Stimulated activated naive CD8-positive, alpha-beta T cell treated with anti-CD3 and anti-CD28 coated beads, Interleukin-15, amount 100 ng/mL, for 72 hours (primary cell): ENCODE measurements around the gene KLF6.

Experiments used
- ATAC-seq: fragments of 150-1000 bp; cut with Tn5 transposase; 2 replicates; pipeline ENCODE4 v1.10.0; 2021; ENCODE audit warnings: mild to moderate bottlenecking, moderate library complexity
- DNase-seq, 2 donors: peaks; one replicate each; pipeline ENCODE4 v3.0.0; 2021 to 2022
- H3K27ac Mint-ChIP-seq, 2 donors: one replicate each; pipeline ENCODE4 v1.8.0; 2022; ENCODE audit warnings: mild to moderate bottlenecking in 2 of 2, mixed read lengths in 2 of 2, moderate library complexity in 2 of 2
- H3K27me3 Mint-ChIP-seq: one replicate; pipeline ENCODE4 v1.8.0; 2022; ENCODE audit warnings: mixed read lengths
- H3K4me1 Mint-ChIP-seq: one replicate; pipeline ENCODE4 v1.8.0; 2022; ENCODE audit warnings: mild to moderate bottlenecking, mixed read lengths
- H3K4me3 Mint-ChIP-seq, 2 donors: one replicate each; pipeline ENCODE4 v1.8.0; 2022; ENCODE audit warnings: mild to moderate bottlenecking in 2 of 2, mixed read lengths in 2 of 2, moderate library complexity in 1 of 2
- H3K9me3 Mint-ChIP-seq, 2 donors: one replicate each; pipeline ENCODE4 v1.8.0; 2022; ENCODE audit warnings: mixed read lengths in 2 of 2

The KLF6 gene

GRCh38 chr10:3785251-3785850 is 342 bp upstream of the KLF6 start:
- peak; percentile 83 for ATAC-seq
- peak overlapping the region; percentile 93 to 95 for H3K4me3 Mint-ChIP-seq
- H3K9me3 Mint-ChIP-seq, result peaks cover 7 to 17% of the 10 kb centered on the region in 2 donors
- no peaks in the 10 kb centered on the region for H3K27me3 Mint-ChIP-seq
- H3K27ac Mint-ChIP-seq, result peak overlapping the region; percentile 100
- peaks cover 49% of the 10 kb centered on the region for H3K4me1 Mint-ChIP-seq
- DNase-seq, result peak; percentile 99

- DNase-seq, result peak in 1 of 2 donors; percentile 53
- Mint-ChIP-seq H3K27me3 (no peaks in the 10 kb centered on the region), H3K27ac (peak overlapping the region; percentile 100), H3K4me3 (peak overlapping the region; percentile 93 to 95), H3K9me3 (peaks cover 0 to 8% of the 10 kb centered on the region in 2 donors), H3K4me1 (peaks cover 64% of the 10 kb centered on the region)
- ATAC-seq, result no peak
Observed at GRCh38 chr10:3783682-3784432, 1.2 kb downstream of the KLF6 start.

- Mint-ChIP-seq H3K27ac (peak overlapping the region; percentile 100), H3K4me3 (peak overlapping the region; percentile 93 to 95), H3K9me3 (peaks cover 0 to 7% of the 10 kb centered on the region in 2 donors), H3K4me1 (peaks cover 70% of the 10 kb centered on the region), H3K27me3 (no peaks in the 10 kb centered on the region)
- DNase-seq, result peak; percentile 68 to 86
- ATAC-seq, result peak; percentile 64
Observed at GRCh38 chr10:3783316-3783681, 1.7 kb downstream of the KLF6 start.

- ATAC-seq, result peak; percentile 35
- Mint-ChIP-seq H3K9me3 (peaks cover 0 to under 1% of the 10 kb centered on the region in 2 donors), H3K4me3 (peak overlapping the region; percentile 93 to 95), H3K27ac (peak overlapping the region; percentile 100), H3K27me3 (no peaks in the 10 kb centered on the region), H3K4me1 (peaks cover 76% of the 10 kb centered on the region)
- peak; percentile 56 to 64 for DNase-seq
Observed at GRCh38 chr10:3782451-3783315, 2.3 kb downstream of the KLF6 start.

- Mint-ChIP-seq H3K9me3 (no peaks in the 10 kb centered on the region), H3K4me1 (peaks cover 82% of the 10 kb centered on the region), H3K27me3 (no peaks in the 10 kb centered on the region), H3K4me3 (peak overlapping the region; percentile 93 to 95), H3K27ac (peak overlapping the region; percentile 100)
- ATAC-seq (no peak), DNase-seq (no peak)
Observed at GRCh38 chr10:3782146-3782450, 2.9 kb downstream of the KLF6 start.

GRCh38 chr10:3781468-3782145 is 3.4 kb downstream of the KLF6 start:
- peak overlapping the region; percentile 93 to 95 for H3K4me3 Mint-ChIP-seq
- no peaks in the 10 kb centered on the region for H3K27me3 Mint-ChIP-seq
- DNase-seq (peak in 1 of 2 donors; percentile 40), ATAC-seq (no peak)
- no peaks in the 10 kb centered on the region for H3K9me3 Mint-ChIP-seq
- peaks cover 83% of the 10 kb centered on the region for H3K4me1 Mint-ChIP-seq
- peak overlapping the region; percentile 100 for H3K27ac Mint-ChIP-seq

GRCh38 chr10:3780771-3781467 is 4.1 kb downstream of the KLF6 start:
- no peaks in the 10 kb centered on the region for H3K27me3 Mint-ChIP-seq
- H3K4me1 Mint-ChIP-seq, result peaks cover 81% of the 10 kb centered on the region
- ATAC-seq (no peak), DNase-seq (no peak)
- peak overlapping the region; percentile 93 to 95 for H3K4me3 Mint-ChIP-seq
- H3K9me3 Mint-ChIP-seq, result no peaks in the 10 kb centered on the region
- peak overlapping the region; percentile 92 to 100 for H3K27ac Mint-ChIP-seq

GRCh38 chr10:3780021-3780770 is 4.8 kb downstream of the KLF6 start:
- Mint-ChIP-seq H3K4me1 (peaks cover 84% of the 10 kb centered on the region), H3K9me3 (no peaks in the 10 kb centered on the region), H3K27me3 (no peaks in the 10 kb centered on the region), H3K27ac (peak overlapping the region; percentile 74 to 92), H3K4me3 (peak overlapping the region; percentile 93 to 95)
- DNase-seq, result no peak
- no peak for ATAC-seq

GRCh38 chr10:3779158-3779741 is 5.8 kb downstream of the KLF6 start:
- ATAC-seq, result no peak
- Mint-ChIP-seq H3K4me3 (peak overlapping the region; percentile 78 to 95), H3K9me3 (no peaks in the 10 kb centered on the region), H3K27ac (peak overlapping the region; percentile 11 to 13), H3K4me1 (peaks cover 85% of the 10 kb centered on the region), H3K27me3 (no peaks in the 10 kb centered on the region)
- no peak for DNase-seq

GRCh38 chr10:3778692-3779157 is 6.3 kb downstream of the KLF6 start:
- H3K27ac Mint-ChIP-seq, result peak overlapping the region; percentile 11 to 72
- H3K9me3 Mint-ChIP-seq, result no peaks in the 10 kb centered on the region
- peaks cover 84% of the 10 kb centered on the region for H3K4me1 Mint-ChIP-seq
- DNase-seq (no peak), ATAC-seq (no peak)
- peak overlapping the region; percentile 78 to 95 for H3K4me3 Mint-ChIP-seq
- H3K27me3 Mint-ChIP-seq, result no peaks in the 10 kb centered on the region

GRCh38 chr10:3777981-3778691 is 6.9 kb downstream of the KLF6 start:
- ATAC-seq (no peak), DNase-seq (no peak)
- Mint-ChIP-seq H3K4me1 (peaks cover 79% of the 10 kb centered on the region), H3K9me3 (no peaks in the 10 kb centered on the region), H3K27me3 (no peaks in the 10 kb centered on the region), H3K27ac (peak overlapping the region in 1 of 2 donors; percentile 27), H3K4me3 (peak overlapping the region; percentile 50 to 78)

GRCh38 chr10:3776796-3777571 is 8.0 kb downstream of the KLF6 start:
- ATAC-seq, result peak; percentile 84
- peaks cover 67% of the 10 kb centered on the region for H3K4me1 Mint-ChIP-seq

More at GRCh38 chr10:3776796-3777571, 8.0 kb downstream of the KLF6 start:
- Mint-ChIP-seq H3K9me3 (no peaks in the 10 kb centered on the region), H3K4me3 (peak overlapping the region; percentile 45 to 64), H3K27ac (peak overlapping the region; percentile 58 to 82), H3K27me3 (no peaks in the 10 kb centered on the region)
- DNase-seq, result peak in 1 of 2 donors; percentile 50
